Mucosa of rectum (tissue), 2 donors: ENCODE measurements around the gene AHCYL2.

ENCODE experiments used
- H3K27ac ChIP-seq, 2 donors: one replicate each; pipeline ENCODE4 v1.7.0; 2013; ENCODE audit warnings: inconsistent platforms in 2 of 2, low read depth in 2 of 2, low read length in 2 of 2
- H3K27me3 ChIP-seq, 2 donors: one replicate each; pipeline ENCODE4 v1.7.0; 2013; ENCODE audit warnings: low read length in 2 of 2; ENCODE audit not compliant: control insufficient read depth in 2 of 2, insufficient read depth in 2 of 2
- H3K36me3 ChIP-seq, 2 donors: one replicate each; pipeline ENCODE4 v1.7.0; 2013; ENCODE audit warnings: low read length in 2 of 2; ENCODE audit not compliant: control insufficient read depth in 2 of 2, insufficient read depth in 2 of 2
- H3K4me1 ChIP-seq, 2 donors: one replicate each; pipeline ENCODE4 v1.7.0; 2013; ENCODE audit warnings: low read length in 2 of 2, mild to moderate bottlenecking in 1 of 2; ENCODE audit not compliant: control insufficient read depth in 2 of 2, insufficient read depth in 2 of 2
- H3K4me3 ChIP-seq, 2 donors: one replicate each; pipeline ENCODE4 v1.7.0; 2013; ENCODE audit warnings: low read length in 2 of 2
- H3K9ac ChIP-seq, 2 donors: one replicate each; pipeline ENCODE4 v1.7.0; 2013; ENCODE audit warnings: low read length in 2 of 2, low read depth in 1 of 2, mild to moderate bottlenecking in 1 of 2
- H3K9me3 ChIP-seq, 2 donors: one replicate each; pipeline ENCODE4 v1.7.0; 2013; ENCODE audit warnings: low read length in 2 of 2; ENCODE audit not compliant: control insufficient read depth in 2 of 2
- donor health status: healthy.
- donor health status: Normal muscosa, but diverticular disease.

AHCYL2 gene

GRCh38 chr7:129458171-129458570 lies 233.3 kb downstream of the AHCYL2 start:
- H3K36me3 ChIP-seq: no peaks in the 10 kb centered on the region
- no peaks in the 10 kb centered on the region for H3K4me1 ChIP-seq
- H3K27ac ChIP-seq: no peak overlapping the region
- no peak overlapping the region for H3K9ac ChIP-seq
- H3K27me3 ChIP-seq: no peaks in the 10 kb centered on the region
- no peaks in the 10 kb centered on the region for H3K9me3 ChIP-seq
- no peak overlapping the region for H3K4me3 ChIP-seq

GRCh38 chr7:129461809-129462208 lies 237.0 kb downstream of the AHCYL2 start:
- no peak overlapping the region for H3K27ac ChIP-seq
- H3K4me1 ChIP-seq: no peaks in the 10 kb centered on the region
- H3K9ac ChIP-seq: no peak overlapping the region
- no peaks in the 10 kb centered on the region for H3K27me3 ChIP-seq
- H3K9me3 ChIP-seq: no peaks in the 10 kb centered on the region
- H3K36me3 ChIP-seq: no peaks in the 10 kb centered on the region
- no peak overlapping the region for H3K4me3 ChIP-seq

GRCh38 chr7:129462420-129462819 lies 237.6 kb downstream of the AHCYL2 start:
- Histone ChIP-seq H3K9ac (no peak overlapping the region), H3K4me1 (no peaks in the 10 kb centered on the region), H3K27ac (no peak overlapping the region), H3K36me3 (no peaks in the 10 kb centered on the region), H3K9me3 (no peaks in the 10 kb centered on the region), H3K4me3 (no peak overlapping the region), H3K27me3 (no peaks in the 10 kb centered on the region)

GRCh38 chr7:129464194-129464593 lies 239.4 kb downstream of the AHCYL2 start:
- H3K4me1 ChIP-seq: no peaks in the 10 kb centered on the region
- H3K36me3 ChIP-seq: no peaks in the 10 kb centered on the region
- no peak overlapping the region for H3K27ac ChIP-seq
- no peak overlapping the region for H3K9ac ChIP-seq
- H3K9me3 ChIP-seq: no peaks in the 10 kb centered on the region
- no peak overlapping the region for H3K4me3 ChIP-seq
- H3K27me3 ChIP-seq: no peaks in the 10 kb centered on the region

- Histone ChIP-seq H3K9me3 (no peaks in the 10 kb centered on the region), H3K4me1 (no peaks in the 10 kb centered on the region), H3K9ac (no peak overlapping the region), H3K4me3 (no peak overlapping the region), H3K27me3 (no peaks in the 10 kb centered on the region), H3K36me3 (no peaks in the 10 kb centered on the region), H3K27ac (no peak overlapping the region)
These were observed 240.2 kb downstream of the AHCYL2 start for GRCh38 chr7:129465080-129465479.

- no peak overlapping the region for H3K4me3 ChIP-seq
- no peaks in the 10 kb centered on the region for H3K36me3 ChIP-seq
- no peaks in the 10 kb centered on the region for H3K27me3 ChIP-seq
- no peak overlapping the region for H3K27ac ChIP-seq
- no peaks in the 10 kb centered on the region for H3K4me1 ChIP-seq
- no peak overlapping the region for H3K9ac ChIP-seq
- no peaks in the 10 kb centered on the region for H3K9me3 ChIP-seq
These were observed 242.0 kb downstream of the AHCYL2 start for GRCh38 chr7:129466796-129467195.

GRCh38 chr7:129468087-129468486 lies 243.3 kb downstream of the AHCYL2 start:
- H3K4me1 ChIP-seq: no peaks in the 10 kb centered on the region
- H3K27ac ChIP-seq: no peak overlapping the region
- H3K27me3 ChIP-seq: no peaks in the 10 kb centered on the region
- H3K36me3 ChIP-seq: no peaks in the 10 kb centered on the region
- H3K4me3 ChIP-seq: no peak overlapping the region
- no peaks in the 10 kb centered on the region for H3K9me3 ChIP-seq
- no peak overlapping the region for H3K9ac ChIP-seq

GRCh38 chr7:129468547-129468946 lies 243.7 kb downstream of the AHCYL2 start:
- no peak overlapping the region for H3K27ac ChIP-seq
- no peaks in the 10 kb centered on the region for H3K27me3 ChIP-seq

GRCh38 chr7:129469930-129470329 lies 245.1 kb downstream of the AHCYL2 start:
- Histone ChIP-seq H3K9me3 (no peaks in the 10 kb centered on the region), H3K4me1 (no peaks in the 10 kb centered on the region), H3K4me3 (no peak overlapping the region), H3K27ac (no peak overlapping the region), H3K9ac (no peak overlapping the region), H3K36me3 (no peaks in the 10 kb centered on the region), H3K27me3 (no peaks in the 10 kb centered on the region)

More at GRCh38 chr7:129468547-129468946, 243.7 kb downstream of the AHCYL2 start:
- H3K4me3 ChIP-seq: no peak overlapping the region
- H3K9ac ChIP-seq: no peak overlapping the region
- H3K9me3 ChIP-seq: no peaks in the 10 kb centered on the region
- H3K4me1 ChIP-seq: no peaks in the 10 kb centered on the region
- no peaks in the 10 kb centered on the region for H3K36me3 ChIP-seq

GRCh38 chr7:129470411-129470810 lies 245.6 kb downstream of the AHCYL2 start:
- Histone ChIP-seq H3K4me3 (no peak overlapping the region), H3K36me3 (no peaks in the 10 kb centered on the region), H3K9me3 (no peaks in the 10 kb centered on the region), H3K27ac (no peak overlapping the region), H3K4me1 (no peaks in the 10 kb centered on the region), H3K9ac (no peak overlapping the region), H3K27me3 (no peaks in the 10 kb centered on the region)

GRCh38 chr7:129471402-129471827 lies 246.6 kb downstream of the AHCYL2 start:
- no peak overlapping the region for H3K27ac ChIP-seq
- no peaks in the 10 kb centered on the region for H3K27me3 ChIP-seq
- H3K9me3 ChIP-seq: no peaks in the 10 kb centered on the region
- no peaks in the 10 kb centered on the region for H3K36me3 ChIP-seq
- no peak overlapping the region for H3K4me3 ChIP-seq
- no peak overlapping the region for H3K9ac ChIP-seq
- no peaks in the 10 kb centered on the region for H3K4me1 ChIP-seq
